Measurements from ENCODE around the gene LIN37. TPM values are rescaled to one million over a fixed set of nuclear protein-coding genes. Genes with fewer than 3 reads are reported as not detected.

Gene LIN37, protein sequence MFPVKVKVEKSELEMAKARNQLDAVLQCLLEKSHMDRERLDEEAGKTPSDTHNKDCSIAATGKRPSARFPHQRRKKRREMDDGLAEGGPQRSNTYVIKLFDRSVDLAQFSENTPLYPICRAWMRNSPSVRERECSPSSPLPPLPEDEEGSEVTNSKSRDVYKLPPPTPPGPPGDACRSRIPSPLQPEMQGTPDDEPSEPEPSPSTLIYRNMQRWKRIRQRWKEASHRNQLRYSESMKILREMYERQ
- total RNA-seq (2021) (4.7 to 6.4 TPM (median 5.6 TPM) in 3 replicates), Bru-seq, nascent RNA (percentile 65 among the genes with signal in this experiment)
- long read RNA-seq, experiment 1, partial matches to known transcripts, result 0 of 6 reads
- long read RNA-seq, experiment 1, other reads (novel, unspliced or antisense), result 2 of 6 reads
- long read RNA-seq, experiment 2, partial matches to known transcripts, result 0 of 10 reads
- long read RNA-seq, experiment 2, other reads (novel, unspliced or antisense), result 6 of 10 reads
- long read RNA-seq, experiment 3, transcript LIN37-201 (9 exons, 1,150 nt), result major isoform, 5 of 8 reads
- long read RNA-seq, experiment 3, partial matches to known transcripts, result 1 of 8 reads
- long read RNA-seq, experiment 3, other reads (novel, unspliced or antisense), result 2 of 8 reads

DNA sequence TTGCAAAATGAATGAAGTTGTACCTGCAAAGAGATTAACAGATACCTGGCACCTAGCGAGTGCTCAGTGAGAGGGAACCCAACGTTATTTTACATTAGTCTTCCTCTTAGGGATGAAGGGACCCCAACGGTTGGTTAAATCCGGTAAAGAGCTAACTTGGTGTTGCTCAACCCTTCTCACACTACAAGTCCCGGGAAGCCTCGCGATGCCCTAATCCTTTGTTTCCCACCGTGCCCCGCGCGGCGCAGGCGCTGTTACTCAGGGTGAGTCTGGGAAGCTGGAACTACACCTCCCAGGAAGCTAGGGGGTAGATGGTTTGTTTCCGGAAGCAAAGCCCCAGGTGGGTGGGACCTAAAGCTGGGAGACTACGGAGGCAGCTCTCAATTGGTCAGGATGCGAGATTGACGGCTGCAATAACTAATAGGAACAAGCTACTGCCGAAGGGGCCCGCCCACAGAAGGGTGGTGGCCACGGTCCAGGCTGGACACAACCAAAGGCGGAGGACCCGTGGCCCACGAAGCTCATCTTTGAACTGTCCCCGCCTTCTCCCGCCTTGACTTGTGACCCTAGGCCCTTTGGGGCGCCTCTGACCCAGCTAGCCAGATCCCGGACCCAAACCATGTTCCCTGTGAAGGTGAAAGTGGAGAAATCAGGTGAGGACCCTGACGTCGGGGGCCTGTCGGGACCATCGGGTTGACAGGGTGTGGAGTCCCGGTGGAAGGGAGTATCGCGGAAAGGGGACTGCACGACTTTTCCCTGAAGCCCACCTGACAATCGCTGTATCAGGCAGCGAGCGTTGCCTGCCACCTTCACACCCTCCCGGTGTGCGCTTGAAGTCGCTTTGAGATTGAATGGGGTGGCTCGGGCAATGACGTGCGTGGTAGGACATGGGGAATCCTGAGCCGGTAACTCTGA lies at the start of gene LIN37:
Gene LIN37, plus strand, starts transcription at position 471 of the 915 bp plus-strand sequence. Its CDS starts 149 bp downstream, at position 620.
- Mint-ChIP-seq H3K27ac (peak within 1 kb of the TSS; percentile 85), H3K36me3 (no peaks in the 10 kb centered on the region), H3K9me3 (no peaks in the 10 kb centered on the region), H3K4me1 (peaks cover 21% of the 10 kb centered on the region), H3K4me3 (peak within 1 kb of the TSS; percentile 96), H3K27me3 (ENCODE audit: low read depth) (no peaks in the 10 kb centered on the region; the same call in 1 of the 2 replicates)
- ATAC-seq, result peak; percentile 84
- ChIA-PET CTCF (interaction anchor here (0.7 to 2.2 kb wide), 26 partner anchors 8 to 704 kb away, joined by 3 to 23 read pairs (median 4); partner anchors contain the start of genes KIRREL2 and THAP8), POLR2A (interaction anchor here (0.5 to 1.2 kb wide), 6 partner anchors 9 to 136 kb away, joined by 3 to 11 read pairs (median 4); partner anchors contain the start of genes COX6B1, HSPB6 and PROSER3)
- peak; percentile 99 for DNase-seq (ENCODE audit: low spot score)
- TF ChIP-seq, protein P1, sequence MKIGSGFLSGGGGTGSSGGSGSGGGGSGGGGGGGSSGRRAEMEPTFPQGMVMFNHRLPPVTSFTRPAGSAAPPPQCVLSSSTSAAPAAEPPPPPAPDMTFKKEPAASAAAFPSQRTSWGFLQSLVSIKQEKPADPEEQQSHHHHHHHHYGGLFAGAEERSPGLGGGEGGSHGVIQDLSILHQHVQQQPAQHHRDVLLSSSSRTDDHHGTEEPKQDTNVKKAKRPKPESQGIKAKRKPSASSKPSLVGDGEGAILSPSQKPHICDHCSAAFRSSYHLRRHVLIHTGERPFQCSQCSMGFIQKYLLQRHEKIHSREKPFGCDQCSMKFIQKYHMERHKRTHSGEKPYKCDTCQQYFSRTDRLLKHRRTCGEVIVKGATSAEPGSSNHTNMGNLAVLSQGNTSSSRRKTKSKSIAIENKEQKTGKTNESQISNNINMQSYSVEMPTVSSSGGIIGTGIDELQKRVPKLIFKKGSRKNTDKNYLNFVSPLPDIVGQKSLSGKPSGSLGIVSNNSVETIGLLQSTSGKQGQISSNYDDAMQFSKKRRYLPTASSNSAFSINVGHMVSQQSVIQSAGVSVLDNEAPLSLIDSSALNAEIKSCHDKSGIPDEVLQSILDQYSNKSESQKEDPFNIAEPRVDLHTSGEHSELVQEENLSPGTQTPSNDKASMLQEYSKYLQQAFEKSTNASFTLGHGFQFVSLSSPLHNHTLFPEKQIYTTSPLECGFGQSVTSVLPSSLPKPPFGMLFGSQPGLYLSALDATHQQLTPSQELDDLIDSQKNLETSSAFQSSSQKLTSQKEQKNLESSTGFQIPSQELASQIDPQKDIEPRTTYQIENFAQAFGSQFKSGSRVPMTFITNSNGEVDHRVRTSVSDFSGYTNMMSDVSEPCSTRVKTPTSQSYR (CRISPR knock-in tag; IDR thresholded peaks at IDR 0.05), result no peak
- TF ChIP-seq, protein P2, sequence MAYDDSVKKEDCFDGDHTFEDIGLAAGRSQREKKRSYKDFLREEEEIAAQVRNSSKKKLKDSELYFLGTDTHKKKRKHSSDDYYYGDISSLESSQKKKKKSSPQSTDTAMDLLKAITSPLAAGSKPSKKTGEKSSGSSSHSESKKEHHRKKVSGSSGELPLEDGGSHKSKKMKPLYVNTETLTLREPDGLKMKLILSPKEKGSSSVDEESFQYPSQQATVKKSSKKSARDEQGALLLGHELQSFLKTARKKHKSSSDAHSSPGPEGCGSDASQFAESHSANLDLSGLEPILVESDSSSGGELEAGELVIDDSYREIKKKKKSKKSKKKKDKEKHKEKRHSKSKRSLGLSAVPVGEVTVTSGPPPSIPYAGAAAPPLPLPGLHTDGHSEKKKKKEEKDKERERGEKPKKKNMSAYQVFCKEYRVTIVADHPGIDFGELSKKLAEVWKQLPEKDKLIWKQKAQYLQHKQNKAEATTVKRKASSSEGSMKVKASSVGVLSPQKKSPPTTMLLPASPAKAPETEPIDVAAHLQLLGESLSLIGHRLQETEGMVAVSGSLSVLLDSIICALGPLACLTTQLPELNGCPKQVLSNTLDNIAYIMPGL (CRISPR knock-in tag; IDR thresholded peaks at IDR 0.05), result no peak
- TF ChIP-seq, protein P3, sequence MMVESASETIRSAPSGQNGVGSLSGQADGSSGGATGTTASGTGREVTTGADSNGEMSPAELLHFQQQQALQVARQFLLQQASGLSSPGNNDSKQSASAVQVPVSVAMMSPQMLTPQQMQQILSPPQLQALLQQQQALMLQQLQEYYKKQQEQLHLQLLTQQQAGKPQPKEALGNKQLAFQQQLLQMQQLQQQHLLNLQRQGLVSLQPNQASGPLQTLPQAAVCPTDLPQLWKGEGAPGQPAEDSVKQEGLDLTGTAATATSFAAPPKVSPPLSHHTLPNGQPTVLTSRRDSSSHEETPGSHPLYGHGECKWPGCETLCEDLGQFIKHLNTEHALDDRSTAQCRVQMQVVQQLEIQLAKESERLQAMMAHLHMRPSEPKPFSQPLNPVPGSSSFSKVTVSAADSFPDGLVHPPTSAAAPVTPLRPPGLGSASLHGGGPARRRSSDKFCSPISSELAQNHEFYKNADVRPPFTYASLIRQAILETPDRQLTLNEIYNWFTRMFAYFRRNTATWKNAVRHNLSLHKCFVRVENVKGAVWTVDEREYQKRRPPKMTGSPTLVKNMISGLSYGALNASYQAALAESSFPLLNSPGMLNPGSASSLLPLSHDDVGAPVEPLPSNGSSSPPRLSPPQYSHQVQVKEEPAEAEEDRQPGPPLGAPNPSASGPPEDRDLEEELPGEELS (CRISPR knock-in tag; IDR thresholded peaks at IDR 0.05), result no peak
- peak; percentile 77 for TF ChIP-seq GABPB1 (CRISPR knock-in tag; IDR thresholded peaks at IDR 0.05)
- TF ChIP-seq JAZF1 (CRISPR knock-in tag; IDR thresholded peaks at IDR 0.05), result no peak
- TF ChIP-seq, protein P4, sequence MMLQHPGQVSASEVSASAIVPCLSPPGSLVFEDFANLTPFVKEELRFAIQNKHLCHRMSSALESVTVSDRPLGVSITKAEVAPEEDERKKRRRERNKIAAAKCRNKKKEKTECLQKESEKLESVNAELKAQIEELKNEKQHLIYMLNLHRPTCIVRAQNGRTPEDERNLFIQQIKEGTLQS (CRISPR knock-in tag; conservative IDR thresholded peaks at IDR 0.05), result no peak
- TF ChIP-seq MXD4 (CRISPR knock-in tag; IDR thresholded peaks at IDR 0.05; ENCODE audit: borderline replicate concordance), result no peak
- peak; percentile 89 for TF ChIP-seq NFYB (CRISPR knock-in tag; conservative IDR thresholded peaks at IDR 0.05; ENCODE audit: low read depth)
- TF ChIP-seq, protein P5, sequence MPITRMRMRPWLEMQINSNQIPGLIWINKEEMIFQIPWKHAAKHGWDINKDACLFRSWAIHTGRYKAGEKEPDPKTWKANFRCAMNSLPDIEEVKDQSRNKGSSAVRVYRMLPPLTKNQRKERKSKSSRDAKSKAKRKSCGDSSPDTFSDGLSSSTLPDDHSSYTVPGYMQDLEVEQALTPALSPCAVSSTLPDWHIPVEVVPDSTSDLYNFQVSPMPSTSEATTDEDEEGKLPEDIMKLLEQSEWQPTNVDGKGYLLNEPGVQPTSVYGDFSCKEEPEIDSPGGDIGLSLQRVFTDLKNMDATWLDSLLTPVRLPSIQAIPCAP (CRISPR knock-in tag; IDR thresholded peaks at IDR 0.05), result no peak
- no peak for TF ChIP-seq ZNF317 (CRISPR knock-in tag; IDR thresholded peaks at IDR 0.05; ENCODE audit: borderline replicate concordance, low read depth)
- TF ChIP-seq, protein P6, sequence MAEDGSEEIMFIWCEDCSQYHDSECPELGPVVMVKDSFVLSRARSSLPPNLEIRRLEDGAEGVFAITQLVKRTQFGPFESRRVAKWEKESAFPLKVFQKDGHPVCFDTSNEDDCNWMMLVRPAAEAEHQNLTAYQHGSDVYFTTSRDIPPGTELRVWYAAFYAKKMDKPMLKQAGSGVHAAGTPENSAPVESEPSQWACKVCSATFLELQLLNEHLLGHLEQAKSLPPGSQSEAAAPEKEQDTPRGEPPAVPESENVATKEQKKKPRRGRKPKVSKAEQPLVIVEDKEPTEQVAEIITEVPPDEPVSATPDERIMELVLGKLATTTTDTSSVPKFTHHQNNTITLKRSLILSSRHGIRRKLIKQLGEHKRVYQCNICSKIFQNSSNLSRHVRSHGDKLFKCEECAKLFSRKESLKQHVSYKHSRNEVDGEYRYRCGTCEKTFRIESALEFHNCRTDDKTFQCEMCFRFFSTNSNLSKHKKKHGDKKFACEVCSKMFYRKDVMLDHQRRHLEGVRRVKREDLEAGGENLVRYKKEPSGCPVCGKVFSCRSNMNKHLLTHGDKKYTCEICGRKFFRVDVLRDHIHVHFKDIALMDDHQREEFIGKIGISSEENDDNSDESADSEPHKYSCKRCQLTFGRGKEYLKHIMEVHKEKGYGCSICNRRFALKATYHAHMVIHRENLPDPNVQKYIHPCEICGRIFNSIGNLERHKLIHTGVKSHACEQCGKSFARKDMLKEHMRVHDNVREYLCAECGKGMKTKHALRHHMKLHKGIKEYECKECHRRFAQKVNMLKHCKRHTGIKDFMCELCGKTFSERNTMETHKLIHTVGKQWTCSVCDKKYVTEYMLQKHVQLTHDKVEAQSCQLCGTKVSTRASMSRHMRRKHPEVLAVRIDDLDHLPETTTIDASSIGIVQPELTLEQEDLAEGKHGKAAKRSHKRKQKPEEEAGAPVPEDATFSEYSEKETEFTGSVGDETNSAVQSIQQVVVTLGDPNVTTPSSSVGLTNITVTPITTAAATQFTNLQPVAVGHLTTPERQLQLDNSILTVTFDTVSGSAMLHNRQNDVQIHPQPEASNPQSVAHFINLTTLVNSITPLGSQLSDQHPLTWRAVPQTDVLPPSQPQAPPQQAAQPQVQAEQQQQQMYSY (CRISPR knock-in tag; IDR thresholded peaks at IDR 0.05), result peak; percentile 37; the same call in 1 of the 2 replicates
- TF ChIP-seq TP53 (CRISPR knock-in tag; IDR thresholded peaks at IDR 0.05), result no peak
- TF ChIP-seq, protein P7, sequence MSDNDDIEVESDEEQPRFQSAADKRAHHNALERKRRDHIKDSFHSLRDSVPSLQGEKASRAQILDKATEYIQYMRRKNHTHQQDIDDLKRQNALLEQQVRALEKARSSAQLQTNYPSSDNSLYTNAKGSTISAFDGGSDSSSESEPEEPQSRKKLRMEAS (CRISPR knock-in tag; IDR thresholded peaks at IDR 0.05), result peak; percentile 39; the same call in 1 of the 2 replicates
- TF ChIP-seq ZNF219 (CRISPR knock-in tag; IDR thresholded peaks at IDR 0.05; ENCODE audit: borderline replicate concordance), result no peak
- TF ChIP-seq, protein P8, sequence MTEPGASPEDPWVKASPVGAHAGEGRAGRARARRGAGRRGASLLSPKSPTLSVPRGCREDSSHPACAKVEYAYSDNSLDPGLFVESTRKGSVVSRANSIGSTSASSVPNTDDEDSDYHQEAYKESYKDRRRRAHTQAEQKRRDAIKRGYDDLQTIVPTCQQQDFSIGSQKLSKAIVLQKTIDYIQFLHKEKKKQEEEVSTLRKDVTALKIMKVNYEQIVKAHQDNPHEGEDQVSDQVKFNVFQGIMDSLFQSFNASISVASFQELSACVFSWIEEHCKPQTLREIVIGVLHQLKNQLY (CRISPR knock-in tag; IDR thresholded peaks at IDR 0.05), result no peak
- peak; percentile 93 for TF ChIP-seq FOXK1 (CRISPR knock-in tag; IDR thresholded peaks at IDR 0.05)
- peak; percentile 67; the same call in 1 of the 2 replicates for TF ChIP-seq MYBL2 (CRISPR knock-in tag; IDR thresholded peaks at IDR 0.05)
- TF ChIP-seq NR2C2 (CRISPR knock-in tag; IDR thresholded peaks at IDR 0.05), result 0 out of 2 replicates have a peak, but pooled peaks have one; percentile 54
- TF ChIP-seq ETV6 (CRISPR knock-in tag; IDR thresholded peaks at IDR 0.05), result peak; percentile 52; the same call in 1 of the 2 replicates
- no peak for TF ChIP-seq RELA (CRISPR knock-in tag; IDR thresholded peaks at IDR 0.05; ENCODE audit: borderline replicate concordance)
- no peak for TF ChIP-seq HMGA2 (CRISPR knock-in tag; IDR thresholded peaks at IDR 0.05)
